ENCODE data around the gene PARL. TPM values are rescaled to one million over a fixed set of nuclear protein-coding genes. Genes with fewer than 3 reads are reported as not detected.

The PARL gene
- total and polyA plus RNA-seq, 9 of the 15 experiments (the other 6 are each of a cell fraction or from before 2014, with no cell fraction given), result 39.5 to 82.4 (median 57.4) TPM

GRCh38 chr3:183884427-183885296 is at the start of gene PARL (continued):
- TF ChIP-seq, protein P1, sequence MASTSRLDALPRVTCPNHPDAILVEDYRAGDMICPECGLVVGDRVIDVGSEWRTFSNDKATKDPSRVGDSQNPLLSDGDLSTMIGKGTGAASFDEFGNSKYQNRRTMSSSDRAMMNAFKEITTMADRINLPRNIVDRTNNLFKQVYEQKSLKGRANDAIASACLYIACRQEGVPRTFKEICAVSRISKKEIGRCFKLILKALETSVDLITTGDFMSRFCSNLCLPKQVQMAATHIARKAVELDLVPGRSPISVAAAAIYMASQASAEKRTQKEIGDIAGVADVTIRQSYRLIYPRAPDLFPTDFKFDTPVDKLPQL (IDR thresholded peaks at IDR 0.05; ENCODE audit: extremely low read depth, insufficient read length), result no peak
- no peak for TF ChIP-seq HSF4 (CRISPR knock-in tag; IDR thresholded peaks at IDR 0.05; ENCODE audit: borderline replicate concordance)
- TF ChIP-seq, protein P2, sequence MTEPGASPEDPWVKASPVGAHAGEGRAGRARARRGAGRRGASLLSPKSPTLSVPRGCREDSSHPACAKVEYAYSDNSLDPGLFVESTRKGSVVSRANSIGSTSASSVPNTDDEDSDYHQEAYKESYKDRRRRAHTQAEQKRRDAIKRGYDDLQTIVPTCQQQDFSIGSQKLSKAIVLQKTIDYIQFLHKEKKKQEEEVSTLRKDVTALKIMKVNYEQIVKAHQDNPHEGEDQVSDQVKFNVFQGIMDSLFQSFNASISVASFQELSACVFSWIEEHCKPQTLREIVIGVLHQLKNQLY (CRISPR knock-in tag; conservative IDR thresholded peaks at IDR 0.05), result no peak
- TF ChIP-seq, protein P3, sequence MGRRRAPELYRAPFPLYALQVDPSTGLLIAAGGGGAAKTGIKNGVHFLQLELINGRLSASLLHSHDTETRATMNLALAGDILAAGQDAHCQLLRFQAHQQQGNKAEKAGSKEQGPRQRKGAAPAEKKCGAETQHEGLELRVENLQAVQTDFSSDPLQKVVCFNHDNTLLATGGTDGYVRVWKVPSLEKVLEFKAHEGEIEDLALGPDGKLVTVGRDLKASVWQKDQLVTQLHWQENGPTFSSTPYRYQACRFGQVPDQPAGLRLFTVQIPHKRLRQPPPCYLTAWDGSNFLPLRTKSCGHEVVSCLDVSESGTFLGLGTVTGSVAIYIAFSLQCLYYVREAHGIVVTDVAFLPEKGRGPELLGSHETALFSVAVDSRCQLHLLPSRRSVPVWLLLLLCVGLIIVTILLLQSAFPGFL (CRISPR knock-in tag; IDR thresholded peaks at IDR 0.05), result no peak
- peak; percentile 63; the same call in 1 of the 2 replicates for TF ChIP-seq SAFB (IDR thresholded peaks at IDR 0.05; ENCODE audit: borderline replicate concordance, low read depth, low read length)
- TF ChIP-seq BCL6 (CRISPR knock-in tag; IDR thresholded peaks at IDR 0.05), result no peak
- peak; percentile 28 for TF ChIP-seq ZNF583 (CRISPR knock-in tag; IDR thresholded peaks at IDR 0.05)
- peak; percentile 50 for TF ChIP-seq ZNF384 (IDR thresholded peaks at IDR 0.05; ENCODE audit: low read depth, low read length)
- peak; percentile 80 for TF ChIP-seq CREM (IDR thresholded peaks at IDR 0.05; ENCODE audit: low read depth)
- no peak for TF ChIP-seq SRSF1 (IDR thresholded peaks at IDR 0.05; ENCODE audit: low read depth, low read length)
- TF ChIP-seq GABPB1 (CRISPR knock-in tag; IDR thresholded peaks at IDR 0.05), result peak; percentile 100
- TF ChIP-seq FOXP1 (CRISPR knock-in tag; IDR thresholded peaks at IDR 0.05), result peak; percentile 88
- TF ChIP-seq, protein P4, sequence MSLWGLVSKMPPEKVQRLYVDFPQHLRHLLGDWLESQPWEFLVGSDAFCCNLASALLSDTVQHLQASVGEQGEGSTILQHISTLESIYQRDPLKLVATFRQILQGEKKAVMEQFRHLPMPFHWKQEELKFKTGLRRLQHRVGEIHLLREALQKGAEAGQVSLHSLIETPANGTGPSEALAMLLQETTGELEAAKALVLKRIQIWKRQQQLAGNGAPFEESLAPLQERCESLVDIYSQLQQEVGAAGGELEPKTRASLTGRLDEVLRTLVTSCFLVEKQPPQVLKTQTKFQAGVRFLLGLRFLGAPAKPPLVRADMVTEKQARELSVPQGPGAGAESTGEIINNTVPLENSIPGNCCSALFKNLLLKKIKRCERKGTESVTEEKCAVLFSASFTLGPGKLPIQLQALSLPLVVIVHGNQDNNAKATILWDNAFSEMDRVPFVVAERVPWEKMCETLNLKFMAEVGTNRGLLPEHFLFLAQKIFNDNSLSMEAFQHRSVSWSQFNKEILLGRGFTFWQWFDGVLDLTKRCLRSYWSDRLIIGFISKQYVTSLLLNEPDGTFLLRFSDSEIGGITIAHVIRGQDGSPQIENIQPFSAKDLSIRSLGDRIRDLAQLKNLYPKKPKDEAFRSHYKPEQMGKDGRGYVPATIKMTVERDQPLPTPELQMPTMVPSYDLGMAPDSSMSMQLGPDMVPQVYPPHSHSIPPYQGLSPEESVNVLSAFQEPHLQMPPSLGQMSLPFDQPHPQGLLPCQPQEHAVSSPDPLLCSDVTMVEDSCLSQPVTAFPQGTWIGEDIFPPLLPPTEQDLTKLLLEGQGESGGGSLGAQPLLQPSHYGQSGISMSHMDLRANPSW (CRISPR knock-in tag; IDR thresholded peaks at IDR 0.05), result no peak
- no peak for TF ChIP-seq HNRNPH1 (optimal IDR thresholded peaks at IDR 0.05; ENCODE audit: low read depth, low read length)
- TF ChIP-seq CHD2 (IDR thresholded peaks at IDR 0.05; ENCODE audit: low read depth, low read length), result peak; percentile 53
- TF ChIP-seq ATF2 (CRISPR knock-in tag; IDR thresholded peaks at IDR 0.05), result no peak
- TF ChIP-seq, protein P5, sequence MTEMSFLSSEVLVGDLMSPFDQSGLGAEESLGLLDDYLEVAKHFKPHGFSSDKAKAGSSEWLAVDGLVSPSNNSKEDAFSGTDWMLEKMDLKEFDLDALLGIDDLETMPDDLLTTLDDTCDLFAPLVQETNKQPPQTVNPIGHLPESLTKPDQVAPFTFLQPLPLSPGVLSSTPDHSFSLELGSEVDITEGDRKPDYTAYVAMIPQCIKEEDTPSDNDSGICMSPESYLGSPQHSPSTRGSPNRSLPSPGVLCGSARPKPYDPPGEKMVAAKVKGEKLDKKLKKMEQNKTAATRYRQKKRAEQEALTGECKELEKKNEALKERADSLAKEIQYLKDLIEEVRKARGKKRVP (CRISPR knock-in tag; IDR thresholded peaks at IDR 0.05), result peak; percentile 8; the same call in 1 of the 2 replicates
- TF ChIP-seq ZNF75A (CRISPR knock-in tag; IDR thresholded peaks at IDR 0.05), result no peak
- peak; percentile 90 for TF ChIP-seq TAF7 (tag; IDR thresholded peaks at IDR 0.05)
